ENCODE measurements around the gene RRAD.
"Not testable (repeated sequence)": the region's sequence is repeated elsewhere in the genome, so short reads cannot be mapped to it uniquely, and the experiment has no call there.

RRAD gene, protein sequence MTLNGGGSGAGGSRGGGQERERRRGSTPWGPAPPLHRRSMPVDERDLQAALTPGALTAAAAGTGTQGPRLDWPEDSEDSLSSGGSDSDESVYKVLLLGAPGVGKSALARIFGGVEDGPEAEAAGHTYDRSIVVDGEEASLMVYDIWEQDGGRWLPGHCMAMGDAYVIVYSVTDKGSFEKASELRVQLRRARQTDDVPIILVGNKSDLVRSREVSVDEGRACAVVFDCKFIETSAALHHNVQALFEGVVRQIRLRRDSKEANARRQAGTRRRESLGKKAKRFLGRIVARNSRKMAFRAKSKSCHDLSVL

GRCh38 chr16:66925322-66925840 is at the start of gene RRAD:
RRAD (minus strand) TSS chr16:66925535; CDS start chr16:66925179, 356 bp downstream.
- no peaks in the 10 kb centered on the region for H3K9me3 Mint-ChIP-seq
- peaks cover 63% of the 10 kb centered on the region for H3K27me3 Mint-ChIP-seq
- H3K27ac Mint-ChIP-seq: peak within 1 kb of the TSS; percentile 42
- H3K4me1 Mint-ChIP-seq (ENCODE audit: low read depth): peaks cover 43% of the 10 kb centered on the region
- no peaks in the 10 kb centered on the region for H3K36me3 Mint-ChIP-seq (ENCODE audit: low read depth)
- H3K4me3 Mint-ChIP-seq: peak within 1 kb of the TSS; percentile 48
- intact Hi-C loops (cut with micrococcal nuclease): loop anchor here (5.0 kb wide), 1 partner anchor 43 kb away; the partner anchor contains the start of gene PDP2

GRCh38 chr16:66974932-66975246 is 49.6 kb upstream of the RRAD start:
- H3K4me1 Mint-ChIP-seq (ENCODE audit: low read depth): peaks cover 20% of the 10 kb centered on the region
- H3K4me3 Mint-ChIP-seq; H3K36me3 Mint-ChIP-seq (ENCODE audit: low read depth); intact Hi-C loops (cut with micrococcal nuclease); H3K27ac Mint-ChIP-seq; H3K9me3 Mint-ChIP-seq: not testable (repeated sequence)
- H3K27me3 Mint-ChIP-seq: peaks cover 31% of the 10 kb centered on the region

DNA sequence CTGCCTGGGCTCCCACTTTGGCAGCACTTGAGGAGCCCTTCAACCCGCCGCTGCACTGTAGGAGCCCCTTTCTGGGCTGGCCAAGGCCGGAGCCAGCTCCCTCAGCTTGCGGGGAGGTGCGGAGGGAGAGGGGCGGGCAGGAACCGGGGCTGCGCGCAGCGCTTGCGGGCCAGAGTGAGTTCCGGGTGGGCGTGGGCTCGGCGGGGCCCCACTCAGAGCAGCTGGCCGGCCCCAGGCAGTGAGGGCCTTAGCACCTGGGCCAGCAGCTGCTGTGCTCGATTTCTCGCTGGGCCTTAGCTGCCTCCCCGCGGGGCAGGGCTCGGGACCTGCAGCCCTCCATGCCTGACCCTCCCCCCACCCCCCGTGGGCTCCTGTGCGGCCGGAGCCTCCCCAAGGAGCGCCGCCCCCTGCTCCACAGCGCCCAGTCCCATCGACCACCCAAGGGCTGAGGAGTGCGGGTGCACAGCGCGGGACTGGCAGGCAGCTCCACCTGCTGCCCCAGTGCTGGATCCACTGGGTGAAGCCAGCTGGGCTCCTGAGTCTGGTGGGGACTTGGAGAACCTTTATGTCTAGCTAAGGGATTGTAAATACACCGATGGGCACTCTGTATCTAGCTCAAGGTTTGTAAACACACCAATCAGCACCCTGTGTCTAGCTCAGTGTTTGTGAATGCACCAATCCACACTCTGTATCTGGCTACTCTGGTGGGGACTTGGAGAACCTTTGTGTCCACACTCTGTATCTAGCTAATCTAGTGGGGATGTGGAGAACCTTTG is 49.0 kb upstream of the RRAD start:
- H3K27ac Mint-ChIP-seq; H3K4me3 Mint-ChIP-seq; intact Hi-C loops (cut with micrococcal nuclease); H3K36me3 Mint-ChIP-seq (ENCODE audit: low read depth); H3K9me3 Mint-ChIP-seq: not testable (repeated sequence)
- peaks cover 31% of the 10 kb centered on the region for H3K27me3 Mint-ChIP-seq
- peaks cover 15% of the 10 kb centered on the region for H3K4me1 Mint-ChIP-seq (ENCODE audit: low read depth)

GRCh38 chr16:66973716-66974115 is 48.4 kb upstream of the RRAD start:
- Mint-ChIP-seq H3K4me3 (no peak overlapping the region), H3K36me3 (ENCODE audit: low read depth) (no peaks in the 10 kb centered on the region), H3K27me3 (peaks cover 31% of the 10 kb centered on the region), H3K27ac (no peak overlapping the region), H3K9me3 (no peaks in the 10 kb centered on the region), H3K4me1 (ENCODE audit: low read depth) (peaks cover 9% of the 10 kb centered on the region)
- intact Hi-C loops (cut with micrococcal nuclease): no loop called here

- Mint-ChIP-seq H3K27ac (no peak overlapping the region), H3K9me3 (no peaks in the 10 kb centered on the region), H3K4me3 (no peak overlapping the region), H3K4me1 (ENCODE audit: low read depth) (peaks cover 5% of the 10 kb centered on the region), H3K36me3 (ENCODE audit: low read depth) (no peaks in the 10 kb centered on the region), H3K27me3 (peaks cover 31% of the 10 kb centered on the region)
- intact Hi-C loops (cut with micrococcal nuclease): no loop called here
Observed at GRCh38 chr16:66972983-66973382, 47.6 kb upstream of the RRAD start.

DNA sequence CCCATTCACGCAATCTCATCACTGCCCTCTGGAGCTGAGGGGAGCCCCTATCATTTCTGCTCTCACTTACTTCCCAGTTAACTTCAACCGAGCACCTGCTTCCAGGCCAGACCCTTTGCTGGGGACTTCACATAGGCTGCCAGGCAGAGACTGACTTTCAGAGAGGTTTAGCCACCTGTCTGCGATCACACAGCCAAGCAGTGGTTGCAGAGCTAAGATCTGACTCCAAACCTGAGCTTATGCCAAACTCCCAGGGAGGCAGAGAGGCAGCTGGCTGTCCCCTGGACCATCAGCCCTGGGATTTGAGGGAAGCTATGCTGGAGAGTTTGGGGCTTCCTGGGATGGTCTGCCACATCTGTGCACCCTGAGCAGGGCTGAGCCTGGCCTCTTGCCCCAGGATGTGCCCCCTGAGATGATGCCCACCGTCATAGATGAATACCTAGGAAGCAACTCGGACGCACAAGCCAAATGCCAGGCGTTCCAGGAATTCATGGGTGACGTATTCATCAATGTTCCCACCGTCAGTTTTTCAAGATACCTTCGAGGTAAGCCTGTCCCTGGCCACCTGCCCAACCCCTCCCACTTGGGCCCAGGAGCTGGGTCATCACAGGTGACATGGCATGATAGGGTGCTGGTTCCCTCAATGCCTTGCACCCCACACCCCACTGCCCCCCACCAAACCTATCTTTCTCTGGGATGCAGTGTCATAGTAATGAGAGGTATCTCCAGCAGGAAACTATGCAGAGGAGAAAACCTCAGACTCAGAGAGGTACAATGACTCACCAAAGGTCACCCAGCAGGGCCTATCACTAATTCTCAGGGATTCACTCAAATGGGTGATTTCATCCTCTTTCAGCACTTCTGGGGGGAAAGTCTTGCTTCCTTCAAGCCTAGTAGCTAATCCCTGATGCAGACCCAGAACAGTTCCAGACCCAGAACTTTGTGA is 45.7 kb upstream of the RRAD start:
- Mint-ChIP-seq H3K9me3 (no peaks in the 10 kb centered on the region), H3K4me3 (no peak overlapping the region), H3K27me3 (peaks cover 24% of the 10 kb centered on the region), H3K4me1 (ENCODE audit: low read depth) (no peaks in the 10 kb centered on the region), H3K36me3 (ENCODE audit: low read depth) (no peaks in the 10 kb centered on the region), H3K27ac (no peak overlapping the region)
- intact Hi-C loops (cut with micrococcal nuclease): no loop called here

DNA sequence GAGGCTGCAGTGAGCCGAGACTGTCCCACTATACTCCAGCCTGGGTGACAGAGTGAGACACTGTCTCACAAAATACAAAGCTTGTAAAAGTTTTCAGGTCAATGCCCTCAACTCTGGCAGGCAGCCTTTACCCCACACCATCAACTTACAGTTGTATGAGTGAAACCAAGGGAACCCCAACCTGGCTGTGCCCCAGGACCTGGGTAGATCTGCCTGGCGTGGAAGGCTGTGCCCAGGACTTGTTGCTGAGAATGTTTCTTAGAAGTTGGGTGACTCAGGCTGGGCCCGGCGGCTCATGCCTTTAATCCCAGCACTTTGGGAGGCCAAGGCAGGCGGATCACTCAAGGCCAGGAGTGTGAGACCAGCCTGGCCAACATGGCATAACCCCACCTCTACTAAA is 43.5 kb upstream of the RRAD start:
- no peaks in the 10 kb centered on the region for H3K4me1 Mint-ChIP-seq (ENCODE audit: low read depth)
- no peaks in the 10 kb centered on the region for H3K36me3 Mint-ChIP-seq (ENCODE audit: low read depth)
- intact Hi-C loops (cut with micrococcal nuclease): no loop called here
- peaks cover 18% of the 10 kb centered on the region for H3K27me3 Mint-ChIP-seq
- H3K4me3 Mint-ChIP-seq: no peak overlapping the region
- H3K27ac Mint-ChIP-seq: no peak overlapping the region
- no peaks in the 10 kb centered on the region for H3K9me3 Mint-ChIP-seq

- H3K9me3 Mint-ChIP-seq: no peaks in the 10 kb centered on the region
- peaks cover 33% of the 10 kb centered on the region for H3K4me1 Mint-ChIP-seq (ENCODE audit: low read depth)
- H3K36me3 Mint-ChIP-seq (ENCODE audit: low read depth): no peaks in the 10 kb centered on the region
- intact Hi-C loops (cut with micrococcal nuclease): no loop called here
- H3K4me3 Mint-ChIP-seq: no peak overlapping the region
- peaks cover 13% of the 10 kb centered on the region for H3K27me3 Mint-ChIP-seq
- no peak overlapping the region for H3K27ac Mint-ChIP-seq
Observed at GRCh38 chr16:66964049-66964448, 38.7 kb upstream of the RRAD start.

GRCh38 chr16:66961914-66962313 is 36.6 kb upstream of the RRAD start:
- H3K27ac Mint-ChIP-seq: peak overlapping the region; percentile 24
- H3K9me3 Mint-ChIP-seq: no peaks in the 10 kb centered on the region
- H3K4me1 Mint-ChIP-seq (ENCODE audit: low read depth): peaks cover 49% of the 10 kb centered on the region
- H3K27me3 Mint-ChIP-seq: peaks cover 13% of the 10 kb centered on the region
- H3K4me3 Mint-ChIP-seq: no peak overlapping the region
- H3K36me3 Mint-ChIP-seq (ENCODE audit: low read depth): no peaks in the 10 kb centered on the region
- intact Hi-C loops (cut with micrococcal nuclease): no loop called here

GRCh38 chr16:66961065-66961744 is 35.9 kb upstream of the RRAD start, which contains the start of gene CES3:
CES3 (plus strand) TSS chr16:66961266; CDS start chr16:66961308, 42 bp downstream.
- intact Hi-C loops (cut with micrococcal nuclease): no loop called here
- Mint-ChIP-seq H3K27ac (peak within 1 kb of the TSS; percentile 84), H3K36me3 (ENCODE audit: low read depth) (no peaks in the 10 kb centered on the region), H3K4me3 (peak within 1 kb of the TSS; percentile 44), H3K4me1 (ENCODE audit: low read depth) (peaks cover 49% of the 10 kb centered on the region), H3K9me3 (no peaks in the 10 kb centered on the region), H3K27me3 (peaks cover 10% of the 10 kb centered on the region)

DNA sequence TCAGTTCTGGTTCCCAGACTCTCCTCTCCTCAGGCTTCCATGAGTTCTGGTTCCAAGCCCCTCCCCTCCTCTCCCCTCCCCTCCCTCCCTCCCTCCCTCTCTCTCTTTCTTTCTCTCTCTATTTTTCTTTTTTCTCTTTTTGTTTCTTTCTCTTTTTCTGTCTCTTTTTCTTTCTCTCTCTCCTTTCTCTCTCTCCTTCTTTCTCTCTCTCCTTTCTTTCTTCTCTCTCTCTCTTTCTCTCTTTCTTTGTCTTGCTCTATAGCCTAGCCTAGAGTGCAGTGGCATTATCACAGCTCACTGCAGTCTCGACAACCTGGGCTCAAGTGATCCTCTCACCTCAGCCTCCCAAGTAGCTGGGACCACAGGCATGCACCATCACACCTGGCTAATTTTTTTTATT is 34.9 kb upstream of the RRAD start:
- Mint-ChIP-seq H3K27ac (peak overlapping the region; percentile 84), H3K4me1 (ENCODE audit: low read depth) (peaks cover 49% of the 10 kb centered on the region), H3K9me3 (no peaks in the 10 kb centered on the region), H3K36me3 (ENCODE audit: low read depth) (no peaks in the 10 kb centered on the region), H3K27me3 (peaks cover 7% of the 10 kb centered on the region), H3K4me3 (peak overlapping the region; percentile 17)
- intact Hi-C loops (cut with micrococcal nuclease): no loop called here

- peaks cover 2% of the 10 kb centered on the region for H3K27me3 Mint-ChIP-seq
- no peak overlapping the region for H3K4me3 Mint-ChIP-seq
- H3K9me3 Mint-ChIP-seq: no peaks in the 10 kb centered on the region
- intact Hi-C loops (cut with micrococcal nuclease): no loop called here
- peaks cover 49% of the 10 kb centered on the region for H3K4me1 Mint-ChIP-seq (ENCODE audit: low read depth)
- peak overlapping the region; percentile 84 for H3K27ac Mint-ChIP-seq
- no peaks in the 10 kb centered on the region for H3K36me3 Mint-ChIP-seq (ENCODE audit: low read depth)
Observed at GRCh38 chr16:66959704-66960161, 34.4 kb upstream of the RRAD start.
